Thymus (tissue), 11 donors: Measurements from ENCODE around the gene MORF4L1. TPM values are rescaled to one million over a fixed set of nuclear protein-coding genes. Genes with fewer than 3 reads are reported as not detected.

Source experiments
- DNase-seq, 9 donors: peaks; one replicate each; pipeline ENCODE4 v3.0.0-alpha.2; 2013; ENCODE audit warnings: low spot score in 9 of 9, low read depth in 6 of 9, missing footprints in 1 of 9
- H3K27ac ChIP-seq, 2 donors: one replicate each; pipeline ENCODE4 v1.5.1; 2013; ENCODE audit warnings: control low read depth in 1 of 2, low read depth in 1 of 2, low read length in 1 of 2, mild to moderate bottlenecking in 1 of 2, moderate library complexity in 1 of 2
- H3K27me3 ChIP-seq, 2 donors: one replicate each; pipeline ENCODE4 v1.5.1; 2013; ENCODE audit warnings: low read length in 1 of 2; ENCODE audit not compliant: control insufficient read depth in 2 of 2, insufficient read depth in 1 of 2
- H3K36me3 ChIP-seq, 2 donors: one replicate each; pipeline ENCODE4 v1.5.1; 2013; ENCODE audit warnings: low read length in 1 of 2, mild to moderate bottlenecking in 1 of 2, moderate library complexity in 1 of 2; ENCODE audit not compliant: control insufficient read depth in 2 of 2, insufficient read depth in 2 of 2
- H3K4me1 ChIP-seq, 2 donors: one replicate each; pipeline ENCODE4 v1.5.1; 2013; ENCODE audit warnings: low read length in 2 of 2; ENCODE audit not compliant: control insufficient read depth in 2 of 2, insufficient read depth in 2 of 2
- H3K4me3 ChIP-seq, 2 donors: one replicate each; pipeline ENCODE4 v1.5.1; 2013; ENCODE audit warnings: low read length in 2 of 2, control low read depth in 1 of 2, mild to moderate bottlenecking in 1 of 2
- H3K9me3 ChIP-seq, 2 donors: one replicate each; pipeline ENCODE4 v1.5.1; 2013; ENCODE audit warnings: low read length in 1 of 2, mild to moderate bottlenecking in 1 of 2; ENCODE audit not compliant: control insufficient read depth in 2 of 2, insufficient read depth in 1 of 2
- WGBS: extraction: QIAGEN DNeasy Blood & Tissue Kit; methylation state at CpG from one replicate; pipeline ENCODE4 v1.1.7; 2013; 5-methylcytosine and 5-hydroxymethylcytosine counted together
- polyA plus RNA-seq: library from polyadenylated mRNA; stranded (reverse); fragments of 200-250 nt; gene quantifications from one replicate; pipeline ENCODE4 v1.2.3, GENCODE V29; 2013
- total RNA-seq: library from RNA; stranded (reverse); fragments of 120-200 nt; gene quantifications from one replicate; pipeline ENCODE4 v1.2.4, GENCODE V29; 2013
- donor health status: healthy.

Gene MORF4L1
- total and polyA plus RNA-seq, 2 donors, result 231 to 233 TPM

GRCh38 chr15:78944202-78944625, 71.5 kb downstream of the MORF4L1 start:
- H3K27ac ChIP-seq, result no peak overlapping the region
- peaks cover 3 to 8% of the 10 kb centered on the region in 2 donors for H3K4me1 ChIP-seq
- peaks cover 0 to 18% of the 10 kb centered on the region in 2 donors for H3K27me3 ChIP-seq
- WGBS, result 74% methylated on average over 12 of the region's 12 CpGs
- DNase-seq, result no peak
- H3K9me3 ChIP-seq, result peaks cover 0 to 2% of the 10 kb centered on the region in 2 donors
- H3K36me3 ChIP-seq, result no peaks in the 10 kb centered on the region
- peak overlapping the region; percentile 44 to 49 for H3K4me3 ChIP-seq

GRCh38 chr15:78944669-78945407, 72.1 kb downstream of the MORF4L1 start, which contains the start of gene CTSH:
TSS of gene CTSH (minus strand) at chr15:78945046. CDS start at chr15:78944981, 65 bp downstream.
- no peaks in the 10 kb centered on the region for H3K36me3 ChIP-seq
- H3K9me3 ChIP-seq, result peaks cover 0 to 2% of the 10 kb centered on the region in 2 donors
- peaks cover 3 to 8% of the 10 kb centered on the region in 2 donors for H3K4me1 ChIP-seq
- DNase-seq, result peak in 8 of 9 donors; percentile 25 to 77 (median 54)
- no peak within 1 kb of the TSS for H3K27ac ChIP-seq
- peak within 1 kb of the TSS; percentile 44 to 49 for H3K4me3 ChIP-seq
- WGBS, result 4% methylated on average over 71 of the region's 71 CpGs
- peaks cover 0 to 18% of the 10 kb centered on the region in 2 donors for H3K27me3 ChIP-seq

GRCh38 chr15:78946493-78946892, 73.8 kb downstream of the MORF4L1 start:
- Histone ChIP-seq H3K36me3 (no peaks in the 10 kb centered on the region), H3K27me3 (peaks cover 0 to 18% of the 10 kb centered on the region in 2 donors), H3K9me3 (peaks cover 0 to 2% of the 10 kb centered on the region in 2 donors), H3K27ac (no peak overlapping the region), H3K4me1 (peaks cover 3 to 8% of the 10 kb centered on the region in 2 donors), H3K4me3 (no peak overlapping the region)
- 95% methylated on average over 5 of the region's 5 CpGs for WGBS
- no peak for DNase-seq

GRCh38 chr15:78947506-78947905, 74.8 kb downstream of the MORF4L1 start:
- H3K36me3 ChIP-seq, result no peaks in the 10 kb centered on the region
- H3K27me3 ChIP-seq, result peaks cover 0 to 18% of the 10 kb centered on the region in 2 donors
- 96% methylated on average over 5 of the region's 5 CpGs for WGBS
- H3K4me1 ChIP-seq, result peaks cover 3 to 8% of the 10 kb centered on the region in 2 donors
- peaks cover 0 to 2% of the 10 kb centered on the region in 2 donors for H3K9me3 ChIP-seq
- DNase-seq, result no peak
- no peak overlapping the region for H3K4me3 ChIP-seq
- H3K27ac ChIP-seq, result no peak overlapping the region

Other genes with a start within 250 kb of the MORF4L1 start
- 0.47 TPM for gene CHRNB4, start 231.7 kb upstream of the MORF4L1 start, total RNA-seq
- 0.62 TPM for gene CHRNB4, start 231.7 kb upstream of the MORF4L1 start, polyA plus RNA-seq
- 0.47 TPM for gene ADAMTS7, start 61.4 kb upstream of the MORF4L1 start, total RNA-seq
- 0.94 TPM for gene ADAMTS7, start 61.4 kb upstream of the MORF4L1 start, polyA plus RNA-seq
- gene CTSH, start 72.2 kb downstream of the MORF4L1 start, total RNA-seq, result 110 TPM
- 156 TPM for gene CTSH, start 72.2 kb downstream of the MORF4L1 start, polyA plus RNA-seq
- 0.47 TPM for gene RASGRF1, start 217.9 kb downstream of the MORF4L1 start, total RNA-seq
- gene RASGRF1, start 217.9 kb downstream of the MORF4L1 start, polyA plus RNA-seq, result 0.52 TPM